HG03342 (cell line): ENCODE results near the gene ATP5ME.
"Not testable (repeated sequence)": the region's sequence is repeated elsewhere in the genome, so short reads cannot be mapped to it uniquely, and the experiment has no call there.

ENCODE experiments used
- ATAC-seq: cut with Tn5 transposase; IDR thresholded peaks from one replicate; pipeline ENCODE4 v1.9.1; 2021; ENCODE audit warnings: mild to moderate bottlenecking, moderate library complexity; ENCODE audit not compliant: unreplicated experiment

ATP5ME gene

DNA sequence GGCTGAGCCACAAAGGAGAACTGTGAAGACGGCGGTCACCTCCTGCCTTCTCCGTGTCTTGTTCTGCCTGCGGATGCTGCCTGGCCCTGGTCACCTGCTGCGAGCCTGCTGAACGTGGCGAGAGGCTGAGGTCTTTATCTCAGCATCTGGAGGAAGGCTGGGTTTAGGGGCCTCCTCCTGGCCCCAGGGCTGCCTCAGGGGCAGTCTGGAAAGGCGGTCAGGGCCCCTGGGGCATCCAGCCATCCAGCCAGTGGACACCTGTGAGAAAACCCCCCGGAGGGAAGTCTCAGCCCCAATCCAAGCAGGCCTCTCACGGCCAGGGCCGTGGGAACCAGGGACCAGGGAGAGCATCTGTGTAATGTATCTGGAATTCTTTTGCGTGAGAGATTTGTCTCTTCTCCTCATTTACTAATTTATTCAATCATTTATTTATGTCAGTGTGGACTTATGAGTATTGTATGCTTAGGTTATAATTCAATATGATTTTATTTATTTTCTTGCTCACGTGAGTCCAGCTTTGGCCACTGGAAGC lies 37.4 kb downstream of the ATP5ME start:
- ATAC-seq: no peak

DNA sequence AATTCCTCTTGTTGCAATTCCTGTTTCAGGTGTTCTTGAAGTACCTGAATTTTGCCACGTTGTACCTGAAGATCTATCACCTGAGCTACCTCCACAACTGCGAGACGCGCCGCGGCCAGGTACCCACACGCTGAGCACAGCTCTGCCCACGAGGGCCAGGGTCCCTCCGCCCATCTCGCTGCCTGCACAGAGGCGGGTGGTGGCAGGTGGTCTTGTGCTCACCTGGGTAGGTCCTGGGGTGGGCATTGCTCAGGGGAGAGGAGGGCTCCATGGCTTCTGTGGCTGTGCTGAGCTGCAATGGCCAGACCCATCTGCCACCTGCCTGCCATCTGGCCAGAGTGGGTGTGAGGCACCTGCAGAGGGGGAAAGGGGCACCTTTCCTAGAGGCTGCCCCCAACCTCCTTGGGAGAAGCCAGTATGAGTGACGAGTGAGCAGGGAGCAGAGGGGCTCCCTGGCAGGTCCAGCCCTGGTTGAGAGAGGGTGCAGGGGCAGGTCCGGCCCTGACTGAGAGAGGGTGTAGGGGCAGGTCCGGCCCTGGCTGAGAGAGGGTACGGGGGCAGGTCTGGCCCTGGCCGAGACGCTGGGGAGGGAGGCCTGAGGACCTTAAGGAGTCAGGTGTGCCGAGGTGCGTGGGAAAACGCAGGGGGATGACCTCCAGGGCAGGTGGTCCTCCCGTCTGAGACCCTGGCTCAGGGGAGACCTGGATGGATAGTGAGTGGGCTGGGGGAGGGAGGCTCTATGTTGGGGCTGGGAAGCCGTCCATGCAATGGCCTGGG lies 38.0 kb downstream of the ATP5ME start:
- no peak for ATAC-seq

DNA sequence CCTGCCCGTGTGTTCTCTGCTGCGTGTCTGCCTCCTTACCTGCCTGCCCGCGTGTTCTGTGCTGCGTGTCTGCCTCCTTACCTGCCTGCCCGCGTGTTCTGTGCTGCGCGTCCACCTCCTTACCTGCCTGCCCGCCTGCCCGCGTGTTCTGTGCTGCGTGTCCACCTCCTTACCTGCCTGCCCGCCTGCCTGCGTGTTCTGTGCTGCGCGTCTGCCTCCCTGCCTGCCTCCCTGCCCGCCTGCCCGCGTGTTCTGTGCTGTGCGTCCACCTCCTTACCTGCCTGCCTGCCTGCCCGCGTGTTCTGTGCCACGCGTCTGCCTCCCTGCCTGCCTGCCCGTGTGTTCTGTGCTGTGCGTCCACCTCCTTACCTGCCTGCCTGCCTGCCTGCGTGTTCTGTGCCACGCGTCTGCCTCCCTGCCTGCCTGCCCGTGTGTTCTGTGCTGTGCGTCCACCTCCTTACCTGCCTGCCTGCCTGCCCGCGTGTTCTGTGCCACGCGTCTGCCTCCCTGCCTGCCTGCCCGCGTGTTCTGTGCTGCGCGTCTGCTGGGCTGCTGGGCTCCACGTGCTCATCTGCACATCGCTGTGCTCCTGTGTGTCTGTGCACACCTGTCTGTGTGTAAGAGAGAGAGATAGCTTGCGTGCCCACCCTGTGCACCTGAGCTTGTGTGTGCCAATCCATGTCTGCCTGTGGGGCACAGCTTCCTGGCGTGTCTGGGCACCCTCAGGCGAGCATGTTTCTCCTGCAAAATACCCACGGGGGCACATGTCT lies 38.8 kb downstream of the ATP5ME start:
- ATAC-seq: not testable (repeated sequence)

DNA sequence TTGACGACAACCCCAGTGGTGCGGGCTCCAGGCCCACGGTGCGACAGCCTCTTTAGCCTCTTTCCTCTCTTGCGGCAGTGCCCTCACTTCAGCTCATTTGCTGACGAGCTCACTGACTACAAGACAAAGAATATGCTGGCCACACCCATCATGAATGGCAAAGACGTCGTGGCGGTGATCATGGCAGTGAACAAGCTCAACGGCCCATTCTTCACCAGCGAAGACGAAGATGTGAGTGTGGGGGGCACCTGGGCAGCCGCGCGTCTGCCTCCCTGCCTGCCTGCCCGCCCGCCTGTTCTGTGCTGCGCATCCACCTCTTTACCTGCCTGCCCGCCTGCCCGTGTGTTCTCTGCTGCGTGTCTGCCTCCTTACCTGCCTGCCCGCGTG lies 39.5 kb downstream of the ATP5ME start:
- no peak for ATAC-seq

DNA sequence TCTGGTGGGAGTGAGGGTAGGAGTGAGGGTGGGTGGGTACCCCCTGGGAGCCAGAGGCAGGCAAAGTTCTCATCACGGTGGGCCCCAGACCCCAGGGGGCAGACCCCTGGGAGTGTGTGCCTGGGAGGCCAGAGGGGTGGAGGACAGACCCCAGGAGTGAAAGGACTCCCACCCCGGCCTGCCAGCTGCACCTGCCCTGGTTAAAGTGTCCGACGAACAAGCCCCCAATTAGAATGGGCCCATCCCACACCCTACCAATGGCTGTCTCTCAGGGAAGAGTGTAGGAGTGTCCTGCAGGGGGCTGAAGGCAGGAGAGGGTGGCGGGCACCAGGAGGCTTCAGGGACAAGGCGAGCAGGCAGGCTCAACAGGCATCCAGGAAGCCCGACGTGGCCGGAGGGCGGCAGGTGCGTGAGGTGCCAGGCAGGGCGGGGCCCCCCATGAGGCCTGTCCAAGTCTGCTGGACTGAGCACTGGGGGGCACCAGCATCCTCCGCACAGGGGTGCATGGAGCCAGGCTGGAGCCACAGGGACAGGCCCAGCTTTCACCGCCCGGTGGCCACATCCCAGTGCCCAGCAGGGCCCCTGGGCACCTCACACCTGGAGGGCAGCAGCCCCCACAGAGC lies 40.0 kb downstream of the ATP5ME start:
- ATAC-seq: no peak

DNA sequence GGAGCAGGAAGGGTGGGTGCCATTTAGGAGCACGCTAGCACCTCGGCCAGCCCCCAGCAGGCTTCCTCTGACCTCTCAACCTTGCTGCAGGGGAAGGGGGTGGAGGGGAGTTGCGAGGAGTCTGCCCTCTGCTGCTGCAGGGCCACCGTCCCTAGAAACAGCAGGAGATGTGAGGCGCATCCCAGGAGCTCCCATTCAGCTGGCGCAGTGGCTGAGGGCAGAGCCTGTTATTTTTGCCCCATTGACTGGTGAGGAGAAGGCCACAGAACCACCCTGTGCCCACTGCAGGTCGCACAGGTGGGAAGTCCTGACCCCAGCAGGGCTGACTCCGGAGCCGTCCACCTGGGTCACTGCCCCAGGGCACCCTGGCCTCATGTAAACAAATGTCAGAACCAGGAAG lies 40.7 kb downstream of the ATP5ME start:
- ATAC-seq: no peak

DNA sequence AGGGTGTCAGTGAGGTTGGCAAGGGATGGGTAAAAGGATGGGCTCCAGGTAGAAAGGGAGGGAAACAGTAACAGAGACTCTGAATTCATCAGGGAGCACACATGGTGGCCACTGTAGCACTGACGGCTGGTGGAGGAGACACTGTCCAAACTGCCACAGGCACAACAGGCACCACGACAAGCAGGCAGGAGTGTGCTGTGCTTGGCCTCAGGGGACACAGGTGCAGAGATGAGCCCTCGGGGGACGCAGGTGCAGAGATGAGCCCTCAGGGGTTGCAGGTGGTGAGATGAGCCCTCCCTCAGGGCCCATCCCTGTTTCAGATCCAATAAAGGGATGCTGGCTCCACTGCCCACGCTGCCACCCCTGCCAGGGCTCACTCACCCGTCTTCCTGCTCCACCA lies 41.1 kb downstream of the ATP5ME start:
- no peak for ATAC-seq

DNA sequence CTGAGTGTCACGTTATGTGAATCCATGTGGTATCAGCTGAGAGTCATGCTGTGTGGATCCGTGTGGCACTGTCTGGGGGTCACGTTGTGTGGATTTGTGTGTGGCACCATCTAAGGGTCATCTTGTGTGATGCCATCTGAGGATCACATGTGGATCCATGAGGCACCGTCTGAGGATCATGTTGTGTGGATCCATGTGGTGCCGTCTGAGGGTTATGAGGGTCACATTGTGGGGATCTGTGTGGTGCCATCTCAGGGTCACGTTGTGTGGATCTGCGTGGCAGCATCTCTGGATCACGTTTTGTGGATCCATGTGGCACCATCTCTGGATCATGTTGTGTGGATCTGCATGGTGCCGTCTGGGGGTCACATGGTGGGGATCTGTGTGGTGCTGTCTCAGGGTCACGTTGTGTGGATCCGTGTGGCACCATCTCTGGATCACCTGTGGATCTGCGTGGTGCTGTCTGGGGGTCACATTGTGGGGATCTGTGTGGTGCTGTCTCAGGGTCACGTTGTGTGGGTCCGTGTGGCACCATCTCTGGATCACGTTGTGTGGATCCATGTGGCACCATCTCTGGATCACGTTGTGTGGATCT lies 41.8 kb downstream of the ATP5ME start:
- ATAC-seq: no peak

DNA sequence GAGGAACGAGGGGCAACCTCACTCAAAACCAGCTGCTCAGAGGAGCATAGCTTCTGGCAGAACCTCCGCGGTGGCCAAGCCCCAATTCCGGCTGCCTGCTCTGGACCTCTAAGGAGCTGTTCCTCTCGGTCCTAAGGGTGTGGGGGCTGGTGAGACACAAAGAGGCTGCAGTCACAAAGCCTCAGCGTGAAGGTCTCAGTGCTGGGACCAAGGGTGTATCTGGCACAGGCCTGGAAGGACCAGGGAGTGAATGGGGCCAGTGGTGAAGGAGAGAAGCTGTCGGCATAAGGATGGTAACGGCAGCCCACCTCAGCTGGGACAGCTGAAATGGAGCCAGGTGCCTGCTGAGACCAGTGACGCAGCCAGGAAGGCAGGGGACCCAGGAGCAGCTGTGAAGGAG lies 43.4 kb downstream of the ATP5ME start:
- ATAC-seq: no peak

DNA sequence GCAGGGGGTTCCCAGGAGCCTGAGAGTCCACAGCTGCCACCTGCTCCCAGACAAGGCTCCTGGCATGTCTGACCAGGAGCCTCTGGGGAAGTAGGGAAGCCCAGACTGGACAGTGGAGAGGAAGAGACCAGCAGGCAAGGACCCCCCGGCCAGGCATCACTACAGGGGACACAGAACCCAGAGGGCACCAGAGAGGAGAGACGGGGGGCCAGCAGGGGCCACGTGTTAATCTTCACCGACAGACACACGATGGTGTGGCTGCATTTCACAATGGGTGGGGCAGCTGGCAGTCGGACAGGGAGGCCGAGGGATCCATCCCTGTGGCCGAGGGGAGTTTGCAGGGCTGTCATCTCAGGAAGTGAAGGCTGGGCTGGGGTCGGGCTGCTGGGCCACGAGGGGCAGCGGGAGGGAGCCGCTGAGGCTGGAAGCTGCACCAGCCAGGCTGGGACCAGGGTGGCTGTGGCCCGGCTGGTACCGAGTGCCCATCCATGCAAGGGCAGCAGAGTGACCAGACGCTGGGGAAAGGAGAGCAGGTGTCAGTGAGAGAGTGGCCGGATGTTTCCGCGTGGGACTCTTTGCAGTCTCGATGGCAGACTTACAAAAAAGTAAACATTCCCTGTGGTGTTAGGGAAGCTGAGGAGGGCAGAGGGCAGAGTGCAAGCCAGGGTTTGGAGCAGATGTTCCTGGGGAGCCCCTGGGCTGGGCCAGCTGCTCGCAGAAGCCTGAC lies 44.0 kb downstream of the ATP5ME start:
- ATAC-seq: no peak

DNA sequence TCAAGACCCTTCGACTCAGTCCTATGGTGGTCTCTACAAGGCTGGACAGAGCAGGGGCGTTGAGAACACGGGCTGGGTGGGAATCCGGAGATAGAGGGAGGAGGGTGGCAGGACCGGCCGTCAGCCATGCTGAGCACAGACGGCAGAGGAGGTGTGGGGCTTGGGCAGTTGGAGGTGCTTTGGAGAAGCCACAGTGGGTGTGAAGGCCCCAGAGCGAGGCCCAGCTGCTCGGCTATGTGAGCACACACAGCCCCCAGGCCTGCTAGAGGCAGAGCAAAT lies 44.5 kb downstream of the ATP5ME start:
- no peak for ATAC-seq

DNA sequence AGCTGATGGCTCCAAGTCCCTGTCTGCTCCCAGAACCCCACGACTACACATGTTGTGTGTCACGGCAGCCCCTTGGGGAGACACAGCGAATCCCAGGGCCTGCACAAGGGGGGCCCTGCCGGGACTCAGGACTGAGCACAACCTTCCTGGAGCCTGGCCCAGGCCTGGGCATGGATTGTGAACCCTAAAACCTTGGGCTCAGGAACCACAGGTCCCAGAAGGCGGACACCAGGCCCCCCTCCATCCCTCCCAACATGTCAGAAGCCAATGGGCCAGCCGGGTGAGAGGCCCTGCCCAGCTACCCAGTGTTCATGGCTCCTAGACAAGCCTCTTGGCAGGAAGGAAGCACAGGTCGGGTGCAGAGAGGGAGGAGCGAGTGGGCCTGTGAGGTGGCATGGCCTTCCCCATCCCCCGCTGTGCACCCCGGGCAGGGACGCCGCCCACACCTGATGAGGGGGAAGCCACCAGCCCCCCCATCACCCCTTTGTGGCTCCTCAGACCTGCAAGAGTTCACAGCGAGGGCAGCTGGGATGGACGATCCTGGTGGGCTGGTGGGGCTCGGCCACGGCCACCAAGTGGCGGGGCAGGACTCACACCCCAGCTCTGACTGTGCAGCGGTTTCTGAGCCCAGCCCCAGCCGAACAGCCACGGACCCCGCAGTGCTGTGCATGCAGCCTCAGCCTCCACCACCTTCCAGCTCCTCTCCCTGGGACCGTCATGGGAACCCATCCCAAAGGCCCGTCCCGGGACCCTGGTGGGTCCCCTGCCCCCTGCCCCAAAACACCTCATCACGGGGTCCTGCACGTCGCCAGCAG lies 45.0 kb downstream of the ATP5ME start:
- no peak for ATAC-seq

DNA sequence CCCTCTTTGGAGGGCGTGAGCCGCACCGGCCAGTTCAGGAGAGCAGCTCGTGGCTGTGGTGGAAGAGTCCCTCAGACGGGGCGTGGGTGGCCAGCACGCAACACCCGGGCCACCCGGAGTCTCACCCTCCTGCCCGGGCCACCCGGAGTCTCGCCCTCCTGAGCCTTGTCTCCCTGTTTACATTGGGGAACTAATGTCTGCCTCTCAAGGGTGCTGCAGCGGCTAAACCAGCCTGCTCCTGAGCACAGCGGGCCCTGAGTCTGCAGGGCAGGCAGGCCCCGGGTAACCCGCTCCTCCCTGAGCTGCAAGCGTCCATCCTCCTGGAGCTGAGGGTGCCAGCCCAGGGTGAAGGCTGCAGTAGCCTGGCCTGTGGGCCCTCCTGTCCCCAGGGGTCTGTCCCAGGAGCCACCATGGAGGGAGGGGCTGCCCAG lies 45.8 kb downstream of the ATP5ME start:
- ATAC-seq: no peak

DNA sequence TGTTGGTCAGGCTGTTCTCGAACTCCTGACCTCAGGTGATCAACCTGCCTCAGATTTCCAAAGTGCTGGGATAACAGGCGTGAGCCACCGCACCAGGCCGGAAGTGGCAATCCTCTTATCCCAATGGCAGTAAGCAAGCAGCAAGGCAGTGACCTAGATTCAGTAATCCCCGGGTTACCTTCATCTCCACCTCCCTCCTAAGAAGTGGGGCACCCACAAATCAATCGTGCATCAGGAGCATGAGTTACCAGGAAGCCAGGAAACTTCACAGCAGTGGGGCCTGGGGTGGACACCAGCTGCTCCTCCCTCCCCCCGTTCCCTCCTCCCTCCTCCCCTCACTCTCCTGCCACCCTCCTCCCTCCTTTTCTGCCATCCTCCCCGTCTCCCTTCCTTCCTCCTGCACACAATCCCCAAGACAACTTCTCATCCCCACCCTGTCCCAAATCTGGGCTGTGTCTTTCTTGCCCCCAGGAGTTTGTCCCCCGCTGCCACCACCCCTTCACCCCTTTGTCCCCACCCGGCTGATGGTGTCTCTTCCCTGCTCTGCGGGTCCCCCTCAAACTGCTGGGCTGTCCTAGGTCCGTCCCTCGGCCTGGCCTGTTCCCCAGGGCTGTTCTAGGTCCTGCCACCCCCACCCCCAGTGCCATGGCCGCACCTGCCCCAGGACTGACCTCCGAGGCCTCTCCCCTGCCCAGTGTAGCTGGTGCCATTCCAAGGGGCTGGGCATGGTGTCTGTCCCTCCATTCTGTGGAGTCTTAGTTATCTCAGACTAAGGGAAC lies 46.5 kb downstream of the ATP5ME start:
- no peak for ATAC-seq

DNA sequence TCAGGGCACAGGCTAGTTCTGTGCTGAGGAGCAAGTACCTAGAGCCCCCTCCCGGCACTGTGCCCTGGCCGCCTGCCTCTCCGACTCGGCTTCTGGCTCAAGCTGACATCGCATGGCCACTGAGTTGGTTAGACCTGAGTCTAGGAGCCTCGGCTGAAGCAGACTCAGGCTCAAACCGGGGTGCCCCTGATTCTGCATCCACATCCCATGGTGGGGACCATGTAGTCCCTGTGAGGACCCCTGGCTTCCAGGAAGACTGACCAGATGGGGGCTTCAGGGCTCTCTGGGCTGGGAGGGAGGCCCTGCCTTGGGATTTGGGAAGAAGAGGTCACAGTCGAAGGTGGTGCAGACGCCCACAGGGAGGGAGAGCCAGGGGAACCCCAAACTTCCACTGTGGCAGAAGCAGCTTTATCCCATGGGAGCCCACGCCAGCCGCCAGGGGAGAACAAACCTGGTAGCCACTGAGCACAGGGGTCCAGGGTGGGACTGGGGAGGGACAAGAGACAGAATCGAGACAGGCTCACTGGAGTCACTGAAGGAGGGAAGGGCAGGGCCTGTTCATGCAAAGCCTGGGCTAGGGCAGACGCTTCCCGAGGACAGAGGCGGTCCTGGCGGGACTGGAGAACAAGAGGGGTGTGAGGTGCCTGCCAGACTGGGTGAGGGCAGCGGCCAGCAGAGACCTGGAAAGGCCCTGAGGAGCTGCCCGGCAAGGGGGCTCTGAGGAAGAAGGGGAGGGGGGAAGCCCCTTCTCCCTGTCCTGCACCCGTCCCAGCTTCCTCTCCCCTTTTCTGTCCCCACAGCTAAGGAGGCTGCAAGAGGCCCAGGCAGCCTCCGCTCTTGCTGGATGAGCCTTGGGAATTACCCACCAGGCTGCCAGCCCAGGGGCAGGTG lies 47.6 kb downstream of the ATP5ME start:
- no peak for ATAC-seq

DNA sequence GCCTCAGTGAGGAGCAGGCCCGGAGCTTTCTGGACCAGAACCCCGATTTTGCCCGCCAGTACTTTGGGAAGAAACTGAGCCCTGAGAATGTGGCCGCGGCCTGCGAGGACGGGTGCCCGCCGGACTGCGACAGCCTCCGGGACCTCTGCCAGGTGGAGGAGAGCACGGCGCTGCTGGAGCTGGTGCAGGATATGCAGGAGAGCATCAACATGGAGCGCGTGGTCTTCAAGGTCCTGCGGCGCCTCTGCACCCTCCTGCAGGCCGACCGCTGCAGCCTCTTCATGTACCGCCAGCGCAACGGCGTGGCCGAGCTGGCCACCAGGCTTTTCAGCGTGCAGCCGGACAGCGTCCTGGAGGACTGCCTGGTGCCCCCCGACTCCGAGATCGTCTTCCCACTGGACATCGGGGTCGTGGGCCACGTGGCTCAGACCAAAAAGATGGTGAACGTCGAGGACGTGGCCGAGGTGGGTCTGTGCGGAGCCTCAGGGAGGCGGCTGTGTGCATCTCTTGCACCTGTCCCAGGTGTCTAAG lies 48.4 kb downstream of the ATP5ME start:
- no peak for ATAC-seq

DNA sequence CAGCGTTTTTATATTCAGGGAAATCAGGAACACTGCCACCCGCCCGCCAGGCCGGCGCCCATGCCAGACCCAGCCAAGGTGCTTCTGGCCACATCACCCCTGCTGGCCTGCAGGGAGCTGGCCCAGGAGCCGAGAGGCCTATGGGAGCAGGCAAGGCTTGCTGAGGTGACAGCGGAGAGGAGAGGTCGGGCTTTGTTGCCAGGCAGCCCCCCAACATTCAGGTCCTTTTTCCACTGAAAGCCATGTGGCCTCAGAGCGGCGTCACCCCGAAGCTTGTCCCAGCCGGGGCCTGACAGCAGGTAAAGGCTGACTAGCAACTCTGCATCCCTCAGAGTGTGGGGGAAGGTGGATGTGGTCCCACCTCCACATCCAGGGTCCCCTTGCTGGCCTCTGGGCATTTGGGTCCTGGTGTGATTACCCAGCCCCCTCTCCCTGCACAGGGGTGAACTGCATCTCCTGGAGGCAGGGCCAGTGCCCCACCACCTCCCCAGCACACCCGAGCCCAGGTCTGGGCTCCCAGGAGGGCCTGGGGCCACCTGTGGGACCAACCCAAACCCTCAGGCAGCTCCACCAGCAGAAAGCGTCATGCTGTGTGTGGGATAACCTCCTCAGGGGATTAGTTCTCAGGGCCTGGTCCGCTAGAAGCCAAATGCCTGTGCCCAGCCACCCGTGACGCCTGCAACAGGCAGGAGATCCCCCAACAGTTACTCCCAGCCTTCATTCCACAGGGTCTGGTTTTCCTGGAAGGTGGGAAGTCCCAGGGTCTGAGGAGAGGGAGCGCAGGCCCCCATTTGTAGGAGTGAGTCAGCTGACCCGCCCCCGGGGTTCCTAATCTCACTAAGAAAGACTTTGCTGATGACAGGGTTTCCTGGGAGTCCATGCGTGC lies 49.1 kb downstream of the ATP5ME start, which contains the start of gene PDE6B:
Gene PDE6B (plus strand): TSS at position 869 of the 886 bp plus-strand sequence. CDS start 54 bp downstream, outside the sequence.
- ATAC-seq: no peak
